ENCODE results near the gene CEP20. TPM values are rescaled to one million over a fixed set of nuclear protein-coding genes. Genes with fewer than 3 reads are reported as not detected.

The CEP20 gene
- total RNA-seq, 4 donors from 2014 or later: 23.5 to 40.5 (median 30.3) TPM

DNA sequence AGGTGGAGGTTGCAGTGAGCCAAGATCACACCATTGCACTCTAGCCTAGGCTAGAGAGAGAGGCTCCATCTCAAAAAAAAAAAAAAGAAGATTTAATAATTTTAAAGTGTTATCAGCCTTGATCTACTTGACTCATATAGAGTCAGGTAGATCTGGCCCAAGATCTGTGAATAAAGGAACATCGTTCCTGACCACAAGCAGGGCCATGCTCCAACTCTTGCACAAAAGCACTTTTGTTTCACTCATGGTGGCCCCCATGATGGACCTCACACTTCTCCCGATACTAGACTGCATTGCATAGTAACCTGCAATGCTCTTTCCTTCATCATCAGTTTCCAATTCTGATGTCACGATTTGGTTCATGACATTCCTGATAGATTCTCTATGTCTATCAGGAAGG is 26.4 kb downstream of the CEP20 start:
- no peak for ATAC-seq (ENCODE audit: low FRiP score)
- TF ChIP-seq, protein P1, sequence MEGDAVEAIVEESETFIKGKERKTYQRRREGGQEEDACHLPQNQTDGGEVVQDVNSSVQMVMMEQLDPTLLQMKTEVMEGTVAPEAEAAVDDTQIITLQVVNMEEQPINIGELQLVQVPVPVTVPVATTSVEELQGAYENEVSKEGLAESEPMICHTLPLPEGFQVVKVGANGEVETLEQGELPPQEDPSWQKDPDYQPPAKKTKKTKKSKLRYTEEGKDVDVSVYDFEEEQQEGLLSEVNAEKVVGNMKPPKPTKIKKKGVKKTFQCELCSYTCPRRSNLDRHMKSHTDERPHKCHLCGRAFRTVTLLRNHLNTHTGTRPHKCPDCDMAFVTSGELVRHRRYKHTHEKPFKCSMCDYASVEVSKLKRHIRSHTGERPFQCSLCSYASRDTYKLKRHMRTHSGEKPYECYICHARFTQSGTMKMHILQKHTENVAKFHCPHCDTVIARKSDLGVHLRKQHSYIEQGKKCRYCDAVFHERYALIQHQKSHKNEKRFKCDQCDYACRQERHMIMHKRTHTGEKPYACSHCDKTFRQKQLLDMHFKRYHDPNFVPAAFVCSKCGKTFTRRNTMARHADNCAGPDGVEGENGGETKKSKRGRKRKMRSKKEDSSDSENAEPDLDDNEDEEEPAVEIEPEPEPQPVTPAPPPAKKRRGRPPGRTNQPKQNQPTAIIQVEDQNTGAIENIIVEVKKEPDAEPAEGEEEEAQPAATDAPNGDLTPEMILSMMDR (IDR thresholded peaks at IDR 0.05): no peak

DNA sequence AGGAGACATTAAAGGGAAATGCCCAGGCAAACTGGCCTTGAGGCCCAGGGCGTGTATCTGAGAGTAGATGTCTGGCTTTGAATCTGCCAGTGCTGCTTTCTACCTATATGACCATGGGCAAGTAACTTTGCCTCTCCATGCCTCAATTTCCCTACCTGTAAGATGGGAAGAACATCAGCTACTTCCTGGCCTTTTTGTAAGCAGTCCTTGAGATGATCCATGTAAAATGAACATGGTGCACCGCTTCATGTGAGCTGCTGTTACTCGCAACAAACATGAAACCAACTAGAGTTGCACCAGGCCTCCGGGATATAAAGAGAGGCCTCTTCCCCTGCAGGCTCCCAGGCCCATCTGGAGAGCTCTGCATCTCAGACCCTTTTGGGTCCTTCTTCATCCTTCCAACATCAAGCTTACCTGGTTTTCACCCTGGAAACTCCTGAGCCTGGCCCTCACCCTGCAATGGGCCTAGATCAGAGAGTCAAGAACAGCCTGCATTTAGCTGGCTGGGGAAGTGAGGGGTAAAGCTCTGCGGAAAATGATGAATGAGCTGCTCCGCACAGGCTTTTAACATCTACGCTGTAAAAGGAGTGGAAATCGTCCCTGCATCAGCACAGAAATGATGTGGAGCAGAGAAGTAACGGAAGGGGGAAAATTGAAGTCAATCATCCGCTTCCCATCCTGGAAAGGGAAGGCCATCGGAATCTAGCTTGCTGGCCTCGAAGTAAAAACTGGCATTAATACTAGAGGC is 29.3 kb downstream of the CEP20 start:
- TF ChIP-seq, protein P1 (IDR thresholded peaks at IDR 0.05): no peak
- no peak for ATAC-seq (ENCODE audit: low FRiP score)
- no peak for DNase-seq (ENCODE audit: low spot score)

More for the DNA sequence above, 26.4 kb downstream of the CEP20 start:
- no peak for DNase-seq (ENCODE audit: low spot score)

DNA sequence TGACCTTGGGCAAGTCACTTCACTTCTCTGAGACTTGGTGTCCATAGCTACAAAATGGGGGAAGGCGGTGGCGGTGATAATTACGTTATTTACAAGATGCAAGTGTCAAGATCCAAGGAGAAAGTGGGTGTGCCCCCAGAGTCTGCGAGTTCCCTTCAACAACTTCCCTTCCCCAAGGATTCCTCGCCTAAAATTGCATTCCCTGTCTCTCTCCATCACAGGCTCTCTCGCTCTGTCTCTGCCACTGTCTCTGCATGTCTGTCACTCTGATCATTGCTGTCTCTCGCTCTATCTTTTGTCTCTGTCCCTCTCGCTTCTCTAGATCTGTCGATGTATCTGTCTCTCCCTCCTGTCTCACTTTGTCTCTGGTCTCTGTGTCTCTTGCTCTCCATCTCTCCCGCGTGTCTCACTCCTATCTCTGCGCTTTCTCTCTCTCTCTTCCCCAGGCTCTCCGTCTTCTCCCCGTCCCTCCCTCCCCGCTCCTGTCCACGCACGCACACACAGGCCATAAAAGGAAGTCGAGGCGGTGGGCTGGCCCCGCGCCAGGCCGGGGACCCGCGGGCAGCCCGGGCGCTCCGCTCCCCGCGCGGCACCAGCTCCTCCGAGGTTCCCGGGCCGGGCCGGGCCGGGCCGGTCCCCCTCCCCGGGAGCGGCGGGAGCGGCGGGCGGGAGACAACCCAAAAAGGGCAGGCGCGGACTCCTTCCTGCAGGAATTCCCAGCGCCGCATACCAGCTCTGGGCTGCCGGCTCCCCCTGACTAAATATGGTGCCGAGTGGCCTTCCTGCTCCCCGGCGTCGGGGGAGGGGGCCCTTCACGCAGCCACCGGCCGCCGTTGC is 30.5 kb downstream of the CEP20 start:
- TF ChIP-seq, protein P1 (IDR thresholded peaks at IDR 0.05): no peak
- ATAC-seq (ENCODE audit: low FRiP score) (no peak), DNase-seq (ENCODE audit: low spot score) (no peak)

DNA sequence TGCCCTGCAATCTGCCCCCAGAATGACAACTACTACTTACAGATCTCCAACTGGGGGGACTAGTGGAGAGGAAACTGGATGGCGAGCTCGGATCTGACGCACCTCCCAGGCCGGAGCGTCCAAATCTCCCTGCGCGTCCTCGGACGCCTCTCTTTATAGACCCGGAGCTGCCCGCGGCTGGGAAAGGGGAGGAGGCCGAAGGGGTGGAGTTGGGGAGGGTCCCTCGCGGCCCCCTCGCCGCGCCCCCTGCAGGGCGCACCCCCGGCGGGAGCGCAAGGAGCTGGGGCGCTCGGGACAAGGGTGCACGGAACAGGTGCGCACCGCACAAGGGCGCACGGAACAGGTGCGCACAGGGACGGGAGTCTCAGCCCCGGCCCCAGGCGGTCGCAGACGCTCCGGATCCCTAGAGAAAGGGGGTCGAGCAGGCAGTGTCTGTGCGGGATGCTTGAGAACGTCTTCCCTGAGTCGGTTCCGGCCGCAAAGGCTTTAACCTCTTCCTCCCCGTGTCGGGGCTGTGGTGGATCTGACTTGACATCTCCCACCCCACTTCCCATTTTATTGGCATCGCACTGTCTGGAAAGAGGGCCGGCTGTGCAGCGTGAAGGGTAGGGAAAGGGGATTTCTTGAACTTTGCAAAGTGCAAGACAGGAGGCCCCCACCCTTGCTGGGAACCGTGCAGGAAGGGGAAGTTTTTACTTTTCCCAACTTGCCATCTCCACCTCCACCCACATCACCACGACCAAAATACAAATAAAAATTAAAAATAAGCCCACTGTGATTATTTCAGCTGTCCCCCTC is 31.3 kb downstream of the CEP20 start, which contains the start of gene MYH11:
MYH11 (minus strand) TSS at position 128 of the 798 bp plus-strand sequence. CDS start 18,776 bp downstream, outside the sequence.
- ATAC-seq (ENCODE audit: low FRiP score) (no peak), DNase-seq (ENCODE audit: low spot score) (no peak)
- TF ChIP-seq, protein P1 (IDR thresholded peaks at IDR 0.05): no peak

DNA sequence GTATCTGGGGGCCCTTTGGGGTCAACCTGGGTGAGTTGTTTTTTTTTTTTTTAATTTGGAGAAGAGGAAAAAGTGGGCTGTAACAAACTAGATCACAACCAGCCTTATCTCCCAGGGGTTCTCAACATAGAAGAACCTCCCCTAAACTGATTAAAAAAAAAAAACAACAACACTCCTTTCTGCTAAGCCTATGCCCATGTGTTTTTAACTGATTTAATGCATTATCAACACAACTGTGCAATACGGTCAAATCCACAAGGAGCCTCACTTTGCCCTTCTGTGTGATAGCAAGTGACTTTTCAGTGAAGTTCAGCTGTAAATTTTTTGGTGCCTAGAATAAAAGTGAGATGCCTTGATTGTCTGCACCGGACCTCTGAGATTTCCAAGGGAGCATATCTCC is 32.2 kb downstream of the CEP20 start:
- DNase-seq (ENCODE audit: low spot score): no peak
- ATAC-seq (ENCODE audit: low FRiP score): no peak
- TF ChIP-seq, protein P1 (IDR thresholded peaks at IDR 0.05): no peak

DNA sequence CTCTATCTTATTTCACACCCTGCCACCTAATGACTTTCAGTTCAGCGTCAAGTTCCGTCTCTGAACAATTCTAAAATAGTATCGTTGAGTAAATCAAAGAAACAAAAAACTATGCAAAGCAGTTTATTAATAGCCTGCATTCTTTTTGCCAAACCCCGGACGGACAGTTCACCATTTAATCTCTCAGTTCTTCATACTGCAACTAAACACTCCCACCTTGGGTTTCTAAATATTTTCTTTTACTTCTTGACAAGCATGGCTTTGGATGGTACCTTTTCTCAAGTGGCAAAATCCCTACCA is 32.7 kb downstream of the CEP20 start:
- no peak for ATAC-seq (ENCODE audit: low FRiP score)
- DNase-seq (ENCODE audit: low spot score): no peak

More for the DNA sequence above, 32.7 kb downstream of the CEP20 start:
- TF ChIP-seq, protein P1 (IDR thresholded peaks at IDR 0.05): no peak
